Large intestine (tissue), 3 donors: ENCODE measurements around the gene PLAA. TPM values are rescaled to one million over a fixed set of nuclear protein-coding genes. Genes with fewer than 3 reads are reported as not detected.

Experiments
- DNase-seq, 2 donors: peaks; one replicate each; pipeline versions ENCODE4 v3.0.0 to v3.0.0-alpha.2; 2013
- H3K27ac ChIP-seq: one replicate; pipeline ENCODE4 v1.5.1; 2013; ENCODE audit warnings: low read length
- H3K27me3 ChIP-seq: 2 replicates; pipeline ENCODE4 v1.6.1; 2013; ENCODE audit warnings: low read length; ENCODE audit not compliant: control insufficient read depth, insufficient read depth
- H3K36me3 ChIP-seq: 2 replicates; pipeline ENCODE4 v1.6.1; 2013; ENCODE audit warnings: low read length; ENCODE audit not compliant: control insufficient read depth, insufficient read depth
- H3K4me1 ChIP-seq: one replicate; pipeline ENCODE4 v1.6.1; 2013; ENCODE audit warnings: low read length; ENCODE audit not compliant: control insufficient read depth, insufficient read depth
- H3K4me3 ChIP-seq: one replicate; pipeline ENCODE4 v1.5.1; 2013; ENCODE audit warnings: low read length
- H3K9me3 ChIP-seq: one replicate; pipeline ENCODE4 v1.6.1; 2013; ENCODE audit warnings: mild to moderate bottlenecking, low read depth, low read length, moderate library complexity; ENCODE audit not compliant: control insufficient read depth
- WGBS: methylation state at CpG from one replicate; pipeline ENCODE4 v1.1.5; 2013; ENCODE audit warnings: low lambda C conversion rate; ENCODE audit not compliant: insufficient coverage; 5-methylcytosine and 5-hydroxymethylcytosine counted together
- polyA plus RNA-seq: library from polyadenylated mRNA; unstranded; fragments of 120-200 nt; gene quantifications from one replicate; pipeline ENCODE4 v1.2.1, GENCODE V29; 2013

PLAA gene
- polyA plus RNA-seq, 1 donor = 24.3 TPM

- DNase-seq = no peak
- no CpG with 5 or more reads among the region's 3 CpGs for WGBS
- Histone ChIP-seq H3K4me1 (no peaks in the 10 kb centered on the region), H3K9me3 (peaks cover 11% of the 10 kb centered on the region), H3K36me3 (no peaks in the 10 kb centered on the region), H3K27ac (no peak overlapping the region), H3K27me3 (no peaks in the 10 kb centered on the region), H3K4me3 (no peak overlapping the region)
Measured at GRCh38 chr9:26937816-26938371, 9.1 kb downstream of the PLAA start.

GRCh38 chr9:26935847-26936246, 11.2 kb downstream of the PLAA start:
- Histone ChIP-seq H3K4me3 (no peak overlapping the region), H3K4me1 (no peaks in the 10 kb centered on the region), H3K27me3 (no peaks in the 10 kb centered on the region), H3K9me3 (peaks cover 11% of the 10 kb centered on the region), H3K36me3 (no peaks in the 10 kb centered on the region), H3K27ac (no peak overlapping the region)
- DNase-seq = no peak

- DNase-seq = no peak
- 100% methylated on average over 4 of the region's 8 CpGs for WGBS
- Histone ChIP-seq H3K27ac (no peak overlapping the region), H3K4me3 (no peak overlapping the region), H3K9me3 (no peaks in the 10 kb centered on the region), H3K4me1 (no peaks in the 10 kb centered on the region), H3K36me3 (peaks cover 27% of the 10 kb centered on the region), H3K27me3 (no peaks in the 10 kb centered on the region)
Measured at GRCh38 chr9:26928902-26929495, 18.0 kb downstream of the PLAA start.

- Histone ChIP-seq H3K27ac (no peak overlapping the region), H3K27me3 (no peaks in the 10 kb centered on the region), H3K4me3 (no peak overlapping the region), H3K36me3 (peaks cover 48% of the 10 kb centered on the region), H3K4me1 (no peaks in the 10 kb centered on the region), H3K9me3 (no peaks in the 10 kb centered on the region)
- no CpG with 5 or more reads among the region's 4 CpGs for WGBS
- peak; percentile 12 to 47 for DNase-seq
Measured at GRCh38 chr9:26925609-26926008, 21.4 kb downstream of the PLAA start.

GRCh38 chr9:26919698-26920097, 27.3 kb downstream of the PLAA start:
- Histone ChIP-seq H3K36me3 (peaks cover 51% of the 10 kb centered on the region), H3K4me1 (no peaks in the 10 kb centered on the region), H3K27ac (no peak overlapping the region), H3K4me3 (no peak overlapping the region), H3K9me3 (no peaks in the 10 kb centered on the region), H3K27me3 (no peaks in the 10 kb centered on the region)
- no CpG with 5 or more reads among the region's 1 CpG for WGBS
- no peak for DNase-seq

- Histone ChIP-seq H3K9me3 (no peaks in the 10 kb centered on the region), H3K4me3 (no peak overlapping the region), H3K4me1 (no peaks in the 10 kb centered on the region), H3K27me3 (no peaks in the 10 kb centered on the region), H3K36me3 (peaks cover 24% of the 10 kb centered on the region), H3K27ac (no peak overlapping the region)
- DNase-seq = no peak
- no CpG with 5 or more reads among the region's 2 CpGs for WGBS
Measured at GRCh38 chr9:26913138-26913668, 33.8 kb downstream of the PLAA start.

- Histone ChIP-seq H3K4me3 (no peak overlapping the region), H3K4me1 (no peaks in the 10 kb centered on the region), H3K36me3 (peaks cover 22% of the 10 kb centered on the region), H3K27ac (no peak overlapping the region), H3K9me3 (no peaks in the 10 kb centered on the region), H3K27me3 (no peaks in the 10 kb centered on the region)
- DNase-seq = no peak
- no CpG with 5 or more reads among the region's 1 CpG for WGBS
Measured at GRCh38 chr9:26904671-26905070, 42.4 kb downstream of the PLAA start.

GRCh38 chr9:26904070-26904469, 43.0 kb downstream of the PLAA start:
- DNase-seq = no peak

GRCh38 chr9:26893030-26893676, 53.9 kb downstream of the PLAA start:
- no peaks in the 10 kb centered on the region for H3K27me3 ChIP-seq
- peak overlapping the region; percentile 95 for H3K4me3 ChIP-seq
- peak overlapping the region; percentile 100 for H3K27ac ChIP-seq
- peaks cover 4% of the 10 kb centered on the region for H3K4me1 ChIP-seq
- H3K9me3 ChIP-seq = peaks cover 10% of the 10 kb centered on the region
- no peak for DNase-seq
- H3K36me3 ChIP-seq = no peaks in the 10 kb centered on the region
- 60% methylated on average over 2 of the region's 7 CpGs for WGBS

More at GRCh38 chr9:26904070-26904469, 43.0 kb downstream of the PLAA start:
- Histone ChIP-seq H3K27ac (no peak overlapping the region), H3K4me1 (no peaks in the 10 kb centered on the region), H3K27me3 (no peaks in the 10 kb centered on the region), H3K36me3 (peaks cover 22% of the 10 kb centered on the region), H3K4me3 (no peak overlapping the region), H3K9me3 (no peaks in the 10 kb centered on the region)
- WGBS = 60% methylated on average over 1 of the region's 3 CpGs

GRCh38 chr9:26892251-26893029, 54.6 kb downstream of the PLAA start, which contains the start of gene CAAP1:
CAAP1 (minus strand) TSS chr9:26892802; CDS start chr9:26892715, 87 bp downstream.
- peak within 1 kb of the TSS; percentile 100 for H3K27ac ChIP-seq
- peak; percentile 94 to 96 for DNase-seq
- no peaks in the 10 kb centered on the region for H3K27me3 ChIP-seq
- WGBS = no CpG with 5 or more reads among the region's 70 CpGs
- H3K4me3 ChIP-seq = peak within 1 kb of the TSS; percentile 95
- peaks cover 10% of the 10 kb centered on the region for H3K9me3 ChIP-seq
- H3K4me1 ChIP-seq = peaks cover 4% of the 10 kb centered on the region
- H3K36me3 ChIP-seq = no peaks in the 10 kb centered on the region
